Lower lobe of right lung (tissue), 2 donors: ENCODE data around the gene NUP50. TPM values are rescaled to one million over a fixed set of nuclear protein-coding genes. Genes with fewer than 3 reads are reported as not detected.

ENCODE experiments used
- ATAC-seq, 2 donors: fragments of 200-7000 bp; cut with Tn5 transposase; one replicate each; pipeline ENCODE4 v1.9.1; 2020 to 2022; ENCODE audit warnings: mild to moderate bottlenecking in 2 of 2, moderate library complexity in 2 of 2
- DNase-seq: peaks from one replicate; pipeline ENCODE4 v3.0.0-alpha.2; 2020
- H3K27ac ChIP-seq: fragments of 200-600 bp; one replicate; pipeline ENCODE4 v1.8.0; 2022
- H3K27me3 ChIP-seq: fragments of 200-600 bp; one replicate; pipeline ENCODE4 v1.8.0; 2022; ENCODE audit warnings: low read depth
- H3K36me3 ChIP-seq: fragments of 200-600 bp; one replicate; pipeline ENCODE4 v1.8.0; 2022; ENCODE audit warnings: mild to moderate bottlenecking
- H3K4me1 ChIP-seq: fragments of 200-600 bp; one replicate; pipeline ENCODE4 v1.8.0; 2022
- H3K4me3 ChIP-seq: fragments of 200-600 bp; one replicate; pipeline ENCODE4 v1.8.0; 2022; ENCODE audit warnings: mild to moderate bottlenecking
- H3K9me3 ChIP-seq: fragments of 200-600 bp; one replicate; pipeline ENCODE4 v1.8.0; 2022
- intact Hi-C: fragments of 100-400 bp; cut with DNase I; formaldehyde crosslinking; loops from one replicate; pipeline ENCODE4 v1.11.0; 2022
- total RNA-seq: library from RNA; stranded (reverse); fragmentation: NEBNext Ultra II Directional; extraction: Animal tissue kit (Norgen Biotek cat#: 25700); gene quantifications from one replicate; pipeline ENCODE4 v1.2.1, GENCODE V29; 2021
- TF ChIP-seq, protein P1 (sequence below): fragments of 200-600 bp; IDR thresholded peaks from one replicate; pipeline ENCODE4 v1.8.0; 2022; ENCODE audit warnings: antibody characterized with exemption, mild to moderate bottlenecking
- donor health status: DM: no; HTN: yes; CAD: no; lungs with severe emphysema.

Gene NUP50
- total RNA-seq, 1 donor from 2014 or later: 49.5 TPM

DNA sequence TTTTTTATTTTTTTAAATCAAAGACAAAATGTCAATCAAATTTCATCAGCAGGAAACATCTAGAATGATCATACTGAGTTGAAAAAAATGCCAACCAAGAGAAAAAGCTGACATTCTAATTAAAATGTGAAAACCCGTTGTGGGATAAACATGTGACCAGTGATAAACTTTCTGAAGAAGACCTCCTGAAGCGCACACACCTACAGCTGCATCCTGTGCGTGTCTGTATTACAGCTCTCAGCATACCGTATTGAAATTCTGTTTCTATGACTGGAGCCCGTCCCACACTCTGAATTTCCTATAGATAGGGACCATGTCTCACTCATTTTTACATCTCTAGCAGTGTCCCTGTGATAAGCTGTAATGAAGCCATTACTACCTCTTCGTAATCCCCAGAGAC lies 12.2 kb upstream of the NUP50 start:
- TF ChIP-seq, protein P1, sequence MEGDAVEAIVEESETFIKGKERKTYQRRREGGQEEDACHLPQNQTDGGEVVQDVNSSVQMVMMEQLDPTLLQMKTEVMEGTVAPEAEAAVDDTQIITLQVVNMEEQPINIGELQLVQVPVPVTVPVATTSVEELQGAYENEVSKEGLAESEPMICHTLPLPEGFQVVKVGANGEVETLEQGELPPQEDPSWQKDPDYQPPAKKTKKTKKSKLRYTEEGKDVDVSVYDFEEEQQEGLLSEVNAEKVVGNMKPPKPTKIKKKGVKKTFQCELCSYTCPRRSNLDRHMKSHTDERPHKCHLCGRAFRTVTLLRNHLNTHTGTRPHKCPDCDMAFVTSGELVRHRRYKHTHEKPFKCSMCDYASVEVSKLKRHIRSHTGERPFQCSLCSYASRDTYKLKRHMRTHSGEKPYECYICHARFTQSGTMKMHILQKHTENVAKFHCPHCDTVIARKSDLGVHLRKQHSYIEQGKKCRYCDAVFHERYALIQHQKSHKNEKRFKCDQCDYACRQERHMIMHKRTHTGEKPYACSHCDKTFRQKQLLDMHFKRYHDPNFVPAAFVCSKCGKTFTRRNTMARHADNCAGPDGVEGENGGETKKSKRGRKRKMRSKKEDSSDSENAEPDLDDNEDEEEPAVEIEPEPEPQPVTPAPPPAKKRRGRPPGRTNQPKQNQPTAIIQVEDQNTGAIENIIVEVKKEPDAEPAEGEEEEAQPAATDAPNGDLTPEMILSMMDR: no peak
- intact Hi-C loops: no loop called here
- Histone ChIP-seq H3K36me3 (no peaks in the 10 kb centered on the region), H3K27ac (no peak overlapping the region), H3K4me1 (no peaks in the 10 kb centered on the region), H3K27me3 (no peaks in the 10 kb centered on the region), H3K4me3 (no peak overlapping the region), H3K9me3 (no peaks in the 10 kb centered on the region)
- ATAC-seq (no peak), DNase-seq (no peak)

DNA sequence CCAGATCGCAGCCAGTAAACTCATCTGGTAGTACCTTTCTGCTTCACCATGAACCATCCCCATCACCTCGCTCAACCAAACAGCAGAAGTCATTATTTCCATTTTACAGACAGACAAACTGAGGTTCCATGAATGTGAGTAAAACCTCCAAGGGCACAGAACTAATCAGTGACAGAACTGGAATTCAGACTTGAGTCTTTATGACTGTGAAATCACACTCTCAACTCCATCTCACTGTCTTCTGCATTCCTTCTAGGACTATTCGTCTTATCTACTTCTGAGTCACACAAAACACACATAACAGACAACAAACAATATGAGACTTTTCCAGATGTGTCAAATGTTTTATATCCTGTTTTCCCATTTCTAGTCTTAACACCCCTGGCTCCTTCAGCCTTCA lies 9.3 kb upstream of the NUP50 start:
- Histone ChIP-seq H3K27ac (no peak overlapping the region), H3K4me1 (peaks cover 17% of the 10 kb centered on the region), H3K9me3 (no peaks in the 10 kb centered on the region), H3K36me3 (peaks cover 10% of the 10 kb centered on the region), H3K27me3 (no peaks in the 10 kb centered on the region), H3K4me3 (no peak overlapping the region)
- DNase-seq: no peak
- intact Hi-C loops: no loop called here
- TF ChIP-seq, protein P1: no peak
- ATAC-seq: no peak

DNA sequence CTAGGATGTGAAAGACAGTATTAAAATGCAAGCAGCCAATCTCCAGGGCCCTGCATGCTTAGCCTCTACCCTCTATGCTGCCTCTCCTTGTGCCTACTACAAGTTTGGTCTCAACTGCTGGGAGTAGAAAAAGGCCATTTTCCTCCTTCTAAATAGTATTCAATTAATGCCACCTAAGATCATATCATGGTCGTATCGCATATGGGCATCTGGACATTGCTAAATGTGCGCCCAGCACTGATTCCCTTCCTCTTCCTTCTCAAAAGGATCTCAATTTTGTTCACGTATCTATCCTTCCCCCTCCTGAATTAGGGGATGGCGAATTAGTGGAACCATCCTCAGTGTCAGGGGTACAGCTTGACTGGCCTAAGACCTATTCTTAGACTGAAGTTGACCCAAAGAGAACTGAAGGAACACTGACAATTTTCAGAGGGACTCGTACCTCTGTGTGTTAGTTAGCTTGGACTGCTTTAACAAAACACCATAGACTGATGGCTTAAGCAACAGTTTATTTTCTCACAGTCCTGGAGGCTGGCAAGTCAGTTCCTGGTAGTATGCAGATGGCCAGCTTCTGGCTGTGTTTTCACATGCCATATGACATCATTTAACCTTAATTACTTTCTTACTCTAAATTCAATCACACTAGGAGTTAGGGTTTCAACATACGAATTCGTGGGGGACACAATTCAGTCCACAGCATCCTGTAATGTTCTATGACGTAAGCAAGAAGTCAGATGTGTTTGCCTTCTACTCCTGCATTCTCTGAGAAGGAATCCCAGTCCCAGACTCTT lies 8.5 kb upstream of the NUP50 start:
- Histone ChIP-seq H3K4me1 (peaks cover 26% of the 10 kb centered on the region), H3K27me3 (no peaks in the 10 kb centered on the region), H3K9me3 (no peaks in the 10 kb centered on the region), H3K36me3 (peaks cover 10% of the 10 kb centered on the region), H3K27ac (no peak overlapping the region), H3K4me3 (no peak overlapping the region)
- ATAC-seq: no peak
- DNase-seq: no peak
- intact Hi-C loops: no loop called here
- TF ChIP-seq, protein P1: no peak

DNA sequence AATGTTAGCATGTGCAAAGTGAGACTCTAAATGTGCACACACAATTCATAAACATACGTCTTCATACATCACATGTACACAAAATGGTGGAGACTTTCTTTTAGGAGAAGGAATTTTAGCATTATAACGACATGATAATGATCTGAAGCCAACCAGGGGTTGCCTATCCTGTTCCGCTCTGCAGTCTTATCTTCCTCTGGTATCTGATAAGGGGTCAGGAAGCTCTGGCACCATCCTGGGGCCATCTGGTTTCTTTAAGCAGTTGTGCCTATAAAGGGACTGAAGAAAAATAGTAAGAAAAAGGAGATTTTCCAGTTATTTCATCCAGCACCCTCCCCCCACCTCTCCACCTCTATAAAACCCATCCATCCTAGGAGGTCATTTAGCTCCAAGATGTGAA lies 5.8 kb upstream of the NUP50 start:
- DNase-seq: no peak
- Histone ChIP-seq H3K4me1 (peaks cover 46% of the 10 kb centered on the region), H3K4me3 (no peak overlapping the region), H3K27ac (no peak overlapping the region), H3K36me3 (peaks cover 10% of the 10 kb centered on the region), H3K9me3 (no peaks in the 10 kb centered on the region), H3K27me3 (no peaks in the 10 kb centered on the region)
- intact Hi-C loops: no loop called here
- TF ChIP-seq, protein P1: no peak
- ATAC-seq: no peak

DNA sequence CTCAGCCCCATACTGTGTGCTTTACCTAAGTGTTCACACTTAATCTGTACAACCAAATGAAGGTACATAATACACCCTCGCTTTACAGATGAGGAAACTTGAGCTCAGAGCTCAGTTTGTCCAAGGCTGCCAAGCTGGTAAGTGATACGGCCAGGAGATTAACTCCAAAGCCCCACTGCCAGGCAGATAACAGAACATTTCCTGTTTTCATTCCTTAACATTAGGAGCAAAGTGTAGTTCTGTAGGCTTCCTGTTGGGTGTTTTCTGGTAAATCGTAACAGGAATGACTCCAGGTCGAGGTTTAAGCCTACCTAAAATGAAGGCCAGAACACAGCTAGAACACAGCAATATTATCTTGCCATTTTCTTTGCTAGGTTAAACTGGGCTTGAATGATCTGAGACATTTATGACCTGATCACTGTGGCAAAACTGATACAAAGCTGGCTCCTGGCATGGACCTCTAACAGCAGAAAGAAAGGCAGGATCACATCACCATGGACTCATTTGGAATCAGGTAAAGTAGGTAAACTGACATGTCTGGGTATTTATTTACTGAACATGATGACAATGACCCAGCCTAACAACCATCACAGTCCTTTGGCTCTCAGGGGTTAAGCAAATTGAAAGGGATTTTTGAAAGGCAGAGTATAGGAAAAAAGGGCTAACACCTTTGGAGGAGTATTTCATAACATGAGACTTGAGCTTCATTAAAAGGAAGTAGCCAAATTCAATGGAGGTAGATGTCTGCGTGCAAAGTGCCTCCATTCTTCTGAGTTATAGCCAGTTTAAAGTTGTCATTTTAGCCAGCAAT lies 3.9 kb upstream of the NUP50 start:
- intact Hi-C loops: no loop called here

More for the DNA sequence above, 3.9 kb upstream of the NUP50 start:
- H3K4me1 ChIP-seq: peaks cover 49% of the 10 kb centered on the region
- H3K27me3 ChIP-seq: no peaks in the 10 kb centered on the region
- peak overlapping the region; percentile 81 for H3K27ac ChIP-seq
- peaks cover 10% of the 10 kb centered on the region for H3K36me3 ChIP-seq
- no peak for ATAC-seq
- TF ChIP-seq, protein P1: no peak
- no peaks in the 10 kb centered on the region for H3K9me3 ChIP-seq
- no peak overlapping the region for H3K4me3 ChIP-seq
- no peak for DNase-seq
